SK-N-SH (cell line): Measurements from ENCODE around the gene SMARCA4. TPM values are rescaled to one million over a fixed set of nuclear protein-coding genes. Genes with fewer than 3 reads are reported as not detected.

Experiments used
- CTCF ChIA-PET: fragments of 300-600, 350-600 bp; formaldehyde crosslinking; extraction: SDS; loops from one replicate; lab custom pipeline; 2021; lab: Yijun Ruan, JAX
- POLR2A ChIA-PET: fragments of 350-600 bp; sonication (Branson Sonifier 250); formaldehyde crosslinking; extraction: SDS; loops from one replicate; lab custom pipeline; 2020; ENCODE audit warnings: antibody characterized with exemption, inconsistent platforms; lab: Yijun Ruan, JAX
- DNase-seq: peaks from one replicate; pipeline ENCODE4 v3.0.0; 2012
- H2AFZ ChIP-seq: fragments of 200-600 bp; sonication (generic); 2 replicates; pipeline ENCODE4 v1.8.1; 2016; ENCODE audit warnings: antibody characterized with exemption, mild to moderate bottlenecking, low read depth
- H3F3A ChIP-seq: fragments of 200-600 bp; sonication (generic); replicated peaks from 2 replicates; pipeline ENCODE3; 2016; ENCODE audit warnings: antibody characterized with exemption, mild to moderate bottlenecking; ENCODE audit not compliant: insufficient read depth
- H3K27ac ChIP-seq, 2 experiments: fragments of 200-500 bp in 1 of 2; fragments of 200-600 bp in 1 of 2; sonication (Bioruptor generic) in 1 of 2; sonication (generic), shearing (Covaris generic) in 1 of 2; 2 replicates each; pipeline versions ENCODE4 v1.5.1 to v1.6.1; 2014 to 2016; ENCODE audit warnings: low read depth in 2 of 2, inconsistent platforms in 1 of 2, low read length in 1 of 2, mild to moderate bottlenecking in 1 of 2, mixed read lengths in 1 of 2
- H3K27me3 ChIP-seq: fragments of 200-600 bp; sonication (generic), shearing (Covaris generic); 2 replicates; pipeline ENCODE4 v1.6.1; 2016; ENCODE audit warnings: mixed run types; ENCODE audit not compliant: insufficient read depth
- H3K36me3 ChIP-seq, 2 experiments: fragments of 200-500 bp in 1 of 2; fragments of 200-600 bp in 1 of 2; sonication (Bioruptor generic) in 1 of 2; sonication (generic) in 1 of 2; replicated peaks in 1 of 2; 2 replicates each; pipeline versions ENCODE3 to v1.5.1; 2014 to 2016; ENCODE audit warnings: low read length in 1 of 2, mild to moderate bottlenecking in 1 of 2; ENCODE audit not compliant: insufficient read depth in 2 of 2, control insufficient read depth in 1 of 2
- H3K4me1 ChIP-seq, 2 experiments: fragments of 200-500 bp in 1 of 2; fragments of 200-600 bp in 1 of 2; sonication (Bioruptor generic) in 1 of 2; sonication (generic), shearing (Covaris generic) in 1 of 2; 2 replicates each; pipeline versions ENCODE4 v1.5.1 to v1.6.1; 2014 to 2016; ENCODE audit warnings: low read depth in 1 of 2, low read length in 1 of 2, mixed run types in 1 of 2; ENCODE audit not compliant: insufficient read depth in 2 of 2, control insufficient read depth in 1 of 2
- H3K4me2 ChIP-seq: fragments of 200-600 bp; sonication (generic), shearing (Covaris generic); 2 replicates; pipeline ENCODE4 v1.6.1; 2017; ENCODE audit warnings: mixed run types
- H3K4me3 ChIP-seq, 2 experiments: fragments of 200-500 bp in 1 of 2; fragments of 200-600 bp in 1 of 2; sonication (Bioruptor generic) in 1 of 2; sonication (generic), shearing (Covaris generic) in 1 of 2; 2 replicates each; pipeline versions ENCODE4 v1.5.1 to v1.8.1; 2014 to 2016; ENCODE audit warnings: low read depth in 2 of 2, inconsistent platforms in 1 of 2, low read length in 1 of 2, mild to moderate bottlenecking in 1 of 2, mixed read lengths in 1 of 2, moderate library complexity in 1 of 2
- H3K79me2 ChIP-seq: fragments of 200-600 bp; sonication (generic); 2 replicates; pipeline ENCODE4 v1.8.1; 2017; ENCODE audit warnings: mild to moderate bottlenecking; ENCODE audit not compliant: insufficient read depth
- H3K9ac ChIP-seq: fragments of 200-600 bp; sonication (generic); 2 replicates; pipeline ENCODE4 v1.6.1; 2017; ENCODE audit warnings: mixed run types
- H3K9me2 ChIP-seq: fragments of 200-600 bp; sonication (generic); 2 replicates; pipeline ENCODE4 v1.6.1; 2017; ENCODE audit warnings: mixed run types
- H3K9me3 ChIP-seq: fragments of 200-600 bp; sonication (generic); 2 replicates; pipeline ENCODE4 v1.6.1; 2017; ENCODE audit warnings: mixed run types, mild to moderate bottlenecking, moderate library complexity
- H4K20me1 ChIP-seq: fragments of 200-600 bp; sonication (generic); 2 replicates; pipeline ENCODE4 v1.6.1; 2017; ENCODE audit warnings: mild to moderate bottlenecking, mixed run types; ENCODE audit not compliant: insufficient read depth
- ELF1 ChIP-seq: IDR thresholded peaks from 2 replicates; pipeline ENCODE4 v1.4.0; 2012
- EZH2phosphoT487 ChIP-seq: fragments of 200-600 bp; sonication (generic); IDR thresholded peaks from 2 replicates; pipeline ENCODE4 v1.6.1; 2017; ENCODE audit warnings: low read depth, mixed run types, mild to moderate bottlenecking, antibody characterized with exemption, moderate library complexity, borderline replicate concordance
- GABPA ChIP-seq: IDR thresholded peaks from 2 replicates; pipeline ENCODE4 v1.4.0; 2012; ENCODE audit warnings: low read depth, mild to moderate bottlenecking
- MXI1 ChIP-seq: IDR thresholded peaks from 2 replicates; pipeline ENCODE4 v1.6.1; 2012; ENCODE audit warnings: mild to moderate bottlenecking, low read depth, low read length, improper control_type of control experiment
- NRF1 ChIP-seq: IDR thresholded peaks from 2 replicates; pipeline ENCODE4 v1.6.1; 2012; ENCODE audit warnings: low read depth, mild to moderate bottlenecking, low read length
- REST ChIP-seq: IDR thresholded peaks from 2 replicates; pipeline ENCODE4 v1.6.1; 2012; ENCODE audit warnings: mild to moderate bottlenecking, low read depth, low read length, moderate library complexity
- RXRA ChIP-seq: IDR thresholded peaks from 2 replicates; pipeline ENCODE4 v1.4.0; 2012; ENCODE audit warnings: low read depth, mild to moderate bottlenecking, borderline replicate concordance
- SIN3A ChIP-seq: IDR thresholded peaks from 2 replicates; pipeline ENCODE4 v1.6.1; 2012; ENCODE audit warnings: low read depth, mild to moderate bottlenecking, low read length, moderate library complexity, borderline replicate concordance
- SMC3 ChIP-seq: IDR thresholded peaks from 2 replicates; pipeline ENCODE4 v1.6.1; 2012; ENCODE audit warnings: low read depth, low read length, improper control_type of control experiment
- TAF1 ChIP-seq: IDR thresholded peaks from 2 replicates; pipeline ENCODE4 v1.6.1; 2012; ENCODE audit warnings: low read depth, mild to moderate bottlenecking, low read length, moderate library complexity, borderline replicate concordance
- TEAD4 ChIP-seq: IDR thresholded peaks from 2 replicates; pipeline ENCODE4 v1.4.0; 2012; ENCODE audit warnings: mild to moderate bottlenecking, borderline replicate concordance; ENCODE audit not compliant: insufficient read depth
- WGBS: methylation state at CpG from one replicate; pipeline ENCODE4 v1.1.6; 2017; ENCODE audit warnings: low lambda C conversion rate; 5-methylcytosine and 5-hydroxymethylcytosine counted together
- polyA plus RNA-seq, 3 experiments: library from polyadenylated mRNA; depleted of rRNA; stranded (reverse); fragments of >200 nt; gene quantifications; 2 replicates each; pipeline ENCODE4 v1.2.3, GENCODE V29; 2012

Gene SMARCA4
- polyA plus RNA-seq, 1 of the 3 experiments (the other 2 are of a cell fraction): 90.7 TPM

DNA sequence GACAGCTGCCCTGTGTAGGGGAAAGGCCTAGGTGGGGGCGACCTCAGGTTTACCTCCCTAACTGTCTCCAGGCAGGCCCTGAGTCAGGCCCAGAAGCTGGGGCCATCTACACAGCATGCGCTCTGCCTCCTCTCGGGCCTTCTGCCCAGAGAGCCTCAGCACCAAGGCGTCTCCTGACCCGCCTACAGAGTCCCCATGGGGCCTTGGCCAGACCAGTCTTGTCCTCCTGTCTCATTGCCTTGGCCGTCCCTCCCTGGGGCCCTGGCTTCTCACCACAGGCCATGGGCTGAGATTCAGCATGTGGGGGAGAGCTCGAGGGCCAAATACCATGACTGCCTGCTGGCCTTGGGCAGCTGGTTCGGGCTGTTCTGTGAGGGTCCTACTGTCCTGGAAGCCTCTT, 59.0 kb downstream of the SMARCA4 start:
- Histone ChIP-seq H3F3A (no peaks in the 10 kb centered on the region), H3K9me2 (no peaks in the 10 kb centered on the region), H3K4me1 (no peaks in the 10 kb centered on the region; a peak in 1 of 4 replicates), H4K20me1 (no peaks in the 10 kb centered on the region), H3K4me3 (no peak overlapping the region), H3K9ac (no peak overlapping the region), H3K9me3 (no peaks in the 10 kb centered on the region), H3K79me2 (no peaks in the 10 kb centered on the region), H3K4me2 (no peak overlapping the region), H3K36me3 (peaks cover 13 to 91% of the 10 kb centered on the region in 2 experiments), H3K27me3 (no peaks in the 10 kb centered on the region), H2AFZ (no peak overlapping the region), H3K27ac (no peak overlapping the region)
- CTCF ChIA-PET: interaction anchor here (3.6 to 3.9 kb wide), 2 partner anchors 15 kb away, joined by 17 to 36 read pairs; no protein-coding TSS in a partner anchor
- no peak for DNase-seq
- TF ChIP-seq GABPA (no peak), SMC3 (no peak), TEAD4 (no peak)
- POLR2A ChIA-PET: no interaction called here
- WGBS: 100% methylated on average over 4 of the region's 8 CpGs

- Histone ChIP-seq H3K4me1 (no peaks in the 10 kb centered on the region; a peak in 1 of 4 replicates), H2AFZ (no peak overlapping the region), H3F3A (no peaks in the 10 kb centered on the region), H3K4me2 (no peak overlapping the region), H3K27me3 (no peaks in the 10 kb centered on the region), H3K9ac (no peak overlapping the region), H3K79me2 (no peaks in the 10 kb centered on the region), H3K9me2 (no peaks in the 10 kb centered on the region), H4K20me1 (no peaks in the 10 kb centered on the region), H3K36me3 (peaks cover 7 to 89% of the 10 kb centered on the region in 2 experiments), H3K9me3 (no peaks in the 10 kb centered on the region), H3K27ac (no peak overlapping the region), H3K4me3 (no peak overlapping the region)
- CTCF ChIA-PET: interaction anchor here (3.9 kb wide), 1 partner anchor 15 kb away, joined by 36 read pairs; no protein-coding TSS in a partner anchor
- WGBS: 96% methylated on average over 6 of the region's 6 CpGs
- POLR2A ChIA-PET: no interaction called here
- TF ChIP-seq NRF1 (no peak), REST (no peak), ELF1 (no peak), RXRA (no peak), TAF1 (no peak), EZH2phosphoT487 (no peak), MXI1 (no peak), SIN3A (no peak)
- DNase-seq: no peak
Measured at GRCh38 chr19:11020423-11020822, 59.6 kb downstream of the SMARCA4 start.
